ENCODE measurements around the gene KRTAP4-5.

DNA sequence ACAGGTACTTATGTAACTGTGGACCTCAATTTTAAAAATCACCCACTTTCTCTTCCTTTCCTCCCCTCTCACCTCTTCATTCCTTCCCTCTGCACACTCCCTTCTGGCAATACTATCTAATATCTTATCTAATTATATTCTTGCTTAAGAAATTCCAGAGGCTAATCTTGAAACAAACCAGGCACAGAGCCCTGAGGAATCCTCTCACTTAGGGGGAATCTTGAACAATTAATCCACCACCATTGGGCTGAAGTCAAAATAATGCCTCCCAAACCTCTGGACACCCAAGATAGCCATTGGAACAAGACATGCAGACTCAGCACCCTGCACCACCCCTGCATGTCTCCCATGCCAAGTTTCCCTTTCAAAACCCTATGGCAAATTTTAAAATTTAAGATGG lies 8.3 kb downstream of the KRTAP4-5 start:
- TF ChIP-seq, protein P1, sequence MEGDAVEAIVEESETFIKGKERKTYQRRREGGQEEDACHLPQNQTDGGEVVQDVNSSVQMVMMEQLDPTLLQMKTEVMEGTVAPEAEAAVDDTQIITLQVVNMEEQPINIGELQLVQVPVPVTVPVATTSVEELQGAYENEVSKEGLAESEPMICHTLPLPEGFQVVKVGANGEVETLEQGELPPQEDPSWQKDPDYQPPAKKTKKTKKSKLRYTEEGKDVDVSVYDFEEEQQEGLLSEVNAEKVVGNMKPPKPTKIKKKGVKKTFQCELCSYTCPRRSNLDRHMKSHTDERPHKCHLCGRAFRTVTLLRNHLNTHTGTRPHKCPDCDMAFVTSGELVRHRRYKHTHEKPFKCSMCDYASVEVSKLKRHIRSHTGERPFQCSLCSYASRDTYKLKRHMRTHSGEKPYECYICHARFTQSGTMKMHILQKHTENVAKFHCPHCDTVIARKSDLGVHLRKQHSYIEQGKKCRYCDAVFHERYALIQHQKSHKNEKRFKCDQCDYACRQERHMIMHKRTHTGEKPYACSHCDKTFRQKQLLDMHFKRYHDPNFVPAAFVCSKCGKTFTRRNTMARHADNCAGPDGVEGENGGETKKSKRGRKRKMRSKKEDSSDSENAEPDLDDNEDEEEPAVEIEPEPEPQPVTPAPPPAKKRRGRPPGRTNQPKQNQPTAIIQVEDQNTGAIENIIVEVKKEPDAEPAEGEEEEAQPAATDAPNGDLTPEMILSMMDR (IDR thresholded peaks at IDR 0.05) = no peak
- no peak for TF ChIP-seq EZH2phosphoT487 (IDR thresholded peaks at IDR 0.05)
- no peak for TF ChIP-seq EZH2 (IDR thresholded peaks at IDR 0.05)
